Ramos (cell line): ENCODE results near the gene SLC39A9.
"Not testable (repeated sequence)": the region's sequence is repeated elsewhere in the genome, so short reads cannot be mapped to it uniquely, and the experiment has no call there.

Source experiments
- in situ Hi-C: fragments of 300-500 bp; cut with MboI; formaldehyde crosslinking; loops from one replicate; pipeline ENCODE4 v1.14.3; 2022; ENCODE audit warnings: low sequenced_read_pairs; ENCODE audit not compliant: unreplicated experiment

The SLC39A9 gene

DNA sequence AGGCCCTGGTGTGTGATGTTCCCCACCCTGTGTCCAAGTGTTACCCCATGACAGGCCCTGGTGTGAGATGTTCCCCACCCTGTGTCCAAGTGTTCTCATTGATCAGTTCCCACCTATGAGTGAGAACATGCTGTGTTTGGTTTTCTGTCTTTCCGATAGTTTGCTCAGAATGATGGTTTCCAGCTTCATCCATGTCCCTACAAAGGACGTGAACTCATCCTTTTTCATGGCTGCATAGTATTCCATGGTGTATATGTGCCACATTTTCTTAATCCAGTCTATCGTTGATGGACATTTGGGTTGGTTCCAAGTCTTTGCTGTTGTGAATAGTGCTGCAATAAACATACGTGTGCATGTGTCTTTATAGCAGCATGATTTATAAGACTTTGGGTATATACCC, 17.6 kb downstream of the SLC39A9 start:
- in situ Hi-C loops, result not testable (repeated sequence)

DNA sequence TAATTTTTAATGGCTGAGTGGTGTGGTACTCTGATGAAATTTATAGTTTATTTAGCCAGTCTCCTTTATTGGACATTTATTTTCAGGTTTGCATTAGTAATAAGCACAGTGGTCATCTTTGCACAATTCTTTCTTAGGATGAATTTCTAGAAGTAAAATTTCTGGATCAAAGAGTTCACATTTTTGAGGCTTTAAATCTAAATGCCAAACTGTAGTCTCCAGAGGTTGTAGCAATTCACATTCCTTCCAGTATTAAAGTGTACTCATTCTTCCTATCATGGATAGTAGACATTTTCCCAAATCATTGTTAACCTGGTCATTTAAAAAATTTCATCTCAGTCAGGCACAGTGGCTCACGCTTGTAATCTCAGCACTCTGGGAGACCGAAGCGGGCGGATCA, 24.8 kb downstream of the SLC39A9 start:
- in situ Hi-C loops, result no loop called here

DNA sequence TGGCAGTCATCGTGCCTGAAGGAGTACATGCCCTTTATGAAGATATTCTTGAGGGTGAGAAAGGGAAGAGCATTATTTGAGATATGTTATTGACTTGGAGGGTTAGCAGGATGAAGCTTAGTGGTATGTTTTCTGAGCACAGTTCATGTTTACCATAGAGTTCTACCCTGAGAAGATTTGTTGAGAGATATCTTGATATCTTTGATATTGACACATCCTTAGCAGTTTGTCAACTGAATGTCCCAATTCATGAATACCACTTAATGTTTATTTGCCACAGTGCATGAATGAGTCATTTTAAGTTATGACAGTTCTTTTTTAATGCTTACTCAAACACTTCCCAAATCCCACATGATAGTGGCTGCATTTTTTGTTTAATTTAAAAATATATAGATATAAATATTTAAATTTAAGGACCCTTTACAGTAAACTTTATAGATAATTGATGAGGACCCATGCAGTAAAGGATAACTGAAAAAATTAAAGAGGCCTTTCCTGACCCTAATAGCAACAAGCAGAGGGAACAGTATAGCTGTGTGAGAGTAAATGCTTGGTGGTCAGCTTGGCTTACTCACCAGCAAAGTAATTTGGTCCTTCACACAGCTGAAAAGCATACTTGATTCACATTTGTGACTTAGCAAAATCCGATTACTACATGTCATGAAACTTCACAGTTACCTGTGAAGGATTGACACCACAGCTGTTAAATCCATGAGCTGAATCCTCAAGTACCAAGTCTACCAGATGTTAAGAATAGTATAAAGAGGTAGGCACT, 25.8 kb downstream of the SLC39A9 start:
- in situ Hi-C loops, result no loop called here

DNA sequence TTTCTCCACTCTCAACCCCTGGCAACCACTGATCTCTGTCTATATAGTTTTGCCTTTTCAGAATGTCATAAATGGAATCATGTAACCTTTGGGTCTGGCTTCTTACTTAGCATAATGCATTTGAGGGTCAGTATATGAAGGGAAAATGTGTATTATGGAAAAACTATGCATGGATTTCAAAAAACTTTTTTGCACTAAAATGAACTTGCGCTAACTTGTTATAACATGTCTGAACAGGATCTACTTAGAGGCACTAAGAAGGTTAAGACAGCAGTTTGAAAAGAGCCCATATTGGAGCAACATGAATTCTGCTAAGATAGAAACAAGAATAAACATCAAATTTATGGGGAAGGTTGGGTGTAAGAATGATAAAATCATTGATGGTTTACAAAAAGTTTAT, 29.1 kb downstream of the SLC39A9 start:
- in situ Hi-C loops, result no loop called here

DNA sequence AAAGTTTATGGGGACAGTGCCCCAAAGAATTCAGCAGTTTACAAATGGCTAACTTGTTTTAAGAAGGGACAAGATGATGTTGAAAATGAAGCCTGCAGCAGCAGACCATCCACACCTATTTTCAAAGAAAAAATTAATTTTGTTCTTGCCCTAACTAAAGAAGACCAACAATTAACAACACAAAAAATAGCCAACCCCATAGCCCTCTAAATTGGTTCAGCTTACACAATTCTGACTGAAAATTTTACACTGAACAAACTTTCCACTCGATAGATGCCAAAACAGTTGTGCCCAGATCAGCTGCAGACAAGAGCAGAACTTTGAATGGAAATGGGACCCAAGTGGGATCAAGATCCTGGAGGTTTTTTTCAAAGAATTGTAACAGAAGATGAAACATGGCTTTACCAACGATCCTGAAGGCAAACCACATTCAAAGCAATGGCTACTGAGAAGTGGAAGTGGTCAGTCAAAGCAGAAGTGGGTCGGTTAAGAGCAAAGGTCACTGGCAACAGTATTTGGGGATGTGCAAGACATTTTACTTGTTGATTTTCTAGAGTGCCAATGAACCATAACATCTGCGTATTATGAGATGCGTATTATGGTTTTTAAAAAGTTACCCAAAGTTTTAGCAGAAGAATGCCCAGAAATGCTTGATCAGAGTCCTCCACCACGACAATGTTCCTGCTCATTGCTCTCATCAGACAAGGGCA, 30.0 kb downstream of the SLC39A9 start:
- in situ Hi-C loops, result no loop called here

DNA sequence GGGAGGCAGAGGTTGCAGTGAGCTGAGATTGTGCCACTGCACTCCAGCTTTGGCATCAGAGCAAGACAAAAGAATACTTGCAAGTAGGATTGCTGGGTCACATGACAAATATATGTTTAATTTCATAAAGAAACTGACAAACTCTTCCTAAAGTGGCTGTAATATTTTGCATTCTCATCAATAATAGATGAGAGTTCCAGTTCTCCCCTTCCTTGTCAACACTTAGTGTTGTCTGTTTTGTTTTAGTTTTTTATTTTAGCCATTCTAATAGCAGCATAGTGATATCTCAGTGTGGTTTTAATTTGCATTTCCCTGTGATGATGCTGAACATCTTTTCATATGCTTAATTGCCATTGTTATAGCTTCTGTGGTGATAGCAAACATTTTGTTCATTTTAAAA, 31.2 kb downstream of the SLC39A9 start:
- in situ Hi-C loops, result no loop called here

DNA sequence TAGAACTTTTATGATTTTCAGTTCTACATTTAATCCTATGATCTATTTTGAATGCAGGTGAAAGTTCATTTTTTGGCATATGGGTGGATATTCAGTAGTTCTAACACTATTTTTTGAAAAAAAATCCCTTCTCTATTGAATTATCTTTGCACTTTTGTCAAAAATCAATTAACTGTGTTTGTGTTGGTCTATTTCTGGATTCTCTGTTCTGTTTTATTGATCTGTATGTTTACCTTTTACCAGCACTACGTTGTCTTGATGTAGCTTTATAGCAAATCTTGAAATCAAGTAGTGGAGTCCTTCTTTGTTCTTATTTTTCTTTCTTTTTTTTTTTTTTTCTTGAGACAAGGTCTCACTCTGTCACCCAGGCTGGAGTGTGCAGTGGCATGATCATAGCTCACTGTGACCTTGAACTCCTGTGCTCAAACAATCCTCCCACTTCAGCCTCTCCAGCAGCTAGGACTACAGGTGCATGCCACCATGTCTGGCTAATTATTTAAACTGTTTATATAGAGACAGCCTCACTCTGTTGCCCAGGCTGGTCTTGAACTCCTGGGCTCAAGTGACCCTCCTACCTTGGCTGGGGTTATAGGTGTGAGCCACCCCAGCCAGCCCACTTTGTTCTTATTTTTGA, 31.9 kb downstream of the SLC39A9 start:
- in situ Hi-C loops, result no loop called here

DNA sequence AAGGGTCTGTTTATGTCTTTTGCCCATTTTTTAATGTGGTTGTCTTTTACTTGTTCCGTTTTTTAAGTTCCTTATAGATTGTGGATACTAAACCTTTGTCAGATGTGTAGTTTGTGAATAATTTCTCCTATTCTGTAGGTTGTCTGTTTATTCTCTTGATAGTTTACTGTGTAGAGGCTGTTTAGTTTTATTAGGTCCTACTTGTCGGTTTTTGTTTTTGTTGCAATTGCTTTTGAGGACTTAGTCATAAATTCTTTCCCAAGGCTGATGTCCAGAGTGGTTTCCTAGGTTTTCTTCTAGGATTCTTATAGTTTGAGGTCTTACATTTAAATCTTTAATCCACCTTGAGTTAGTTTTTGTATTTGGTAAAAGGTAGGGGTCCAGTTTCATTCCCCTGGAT, 33.9 kb downstream of the SLC39A9 start:
- in situ Hi-C loops, result no loop called here

DNA sequence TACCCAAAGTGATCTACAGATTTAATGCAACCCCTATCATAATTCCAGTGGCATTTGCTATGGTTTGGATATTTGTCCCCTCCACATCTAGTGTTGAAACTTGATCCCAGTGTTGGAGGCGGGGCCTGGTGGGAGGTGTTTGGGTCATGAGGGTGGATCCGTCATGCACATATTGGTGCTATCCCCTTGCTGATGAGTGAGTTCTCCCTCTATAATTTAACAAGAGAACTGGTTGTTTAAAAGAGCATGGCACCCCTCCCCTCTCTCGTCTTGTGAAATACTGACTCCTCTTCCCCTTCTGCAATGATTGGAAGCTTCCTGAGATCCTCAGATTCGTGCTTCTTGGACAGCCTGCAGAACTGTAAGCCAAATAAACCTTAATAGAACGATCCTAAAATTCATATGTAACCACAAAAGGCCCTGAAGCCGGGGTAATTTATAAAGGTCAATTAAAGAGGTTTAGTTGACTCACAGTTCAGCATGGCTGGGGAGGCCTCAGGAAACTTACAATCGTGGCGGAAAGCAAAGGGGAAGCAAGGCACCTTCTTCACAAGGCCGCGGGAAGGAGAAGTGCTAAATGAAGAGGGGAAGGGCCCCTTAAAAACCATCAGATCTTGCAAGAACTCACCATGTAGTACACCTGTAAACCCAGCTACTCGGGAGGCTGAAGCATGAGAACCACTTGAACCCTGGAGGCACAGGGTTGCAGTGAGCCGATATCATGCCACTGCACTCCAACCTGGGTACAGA, 41.2 kb downstream of the SLC39A9 start:
- in situ Hi-C loops, result loop anchor here (5.0 kb wide), 1 partner anchor 42 kb away; the partner anchor contains the start of genes ERH and SLC39A9

DNA sequence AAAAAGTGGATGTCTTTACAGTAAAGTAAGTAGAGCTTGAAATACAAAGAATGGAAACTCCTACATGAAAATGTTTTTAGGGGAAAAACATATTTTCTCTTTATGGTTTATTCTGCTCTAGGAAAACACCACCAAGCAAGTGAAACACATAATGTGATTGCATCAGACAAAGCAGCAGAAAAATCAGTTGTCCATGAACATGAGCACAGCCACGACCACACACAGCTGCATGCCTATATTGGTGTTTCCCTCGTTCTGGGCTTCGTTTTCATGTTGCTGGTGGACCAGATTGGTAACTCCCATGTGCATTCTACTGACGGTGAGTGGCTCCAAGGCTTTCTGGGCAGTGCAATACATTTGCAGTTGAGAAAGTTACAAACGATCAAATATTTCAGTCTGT, 43.5 kb downstream of the SLC39A9 start:
- in situ Hi-C loops, result loop anchor here (5.0 kb wide), 1 partner anchor 45 kb away; the partner anchor contains the start of genes ERH and SLC39A9

DNA sequence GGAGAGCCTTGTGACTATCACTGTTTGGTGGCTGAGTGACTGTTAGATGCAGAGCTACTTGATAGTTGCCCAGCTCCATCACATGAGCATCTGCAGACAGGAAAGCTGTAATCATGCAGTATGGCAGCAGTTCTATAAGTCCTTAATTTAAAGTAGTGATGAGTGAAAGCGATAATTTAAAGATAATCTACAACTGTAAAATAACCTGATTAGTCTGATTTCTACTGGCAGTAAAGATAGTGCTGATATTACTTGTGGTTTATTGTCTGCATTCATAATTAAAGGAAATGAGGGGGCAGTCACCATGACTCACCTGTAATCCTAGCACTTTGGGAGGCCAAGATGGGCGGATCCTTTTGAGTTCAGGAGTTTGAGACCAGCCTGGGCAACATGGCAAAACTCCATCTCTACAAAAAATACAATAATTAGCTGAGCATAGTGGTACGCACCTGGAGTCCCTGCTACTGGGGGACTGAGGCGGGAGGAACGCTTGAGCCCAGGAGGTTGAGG, 44.9 kb downstream of the SLC39A9 start:
- in situ Hi-C loops, result loop anchor here (5.0 kb wide), 1 partner anchor 46 kb away; the partner anchor contains the start of genes ERH and SLC39A9

DNA sequence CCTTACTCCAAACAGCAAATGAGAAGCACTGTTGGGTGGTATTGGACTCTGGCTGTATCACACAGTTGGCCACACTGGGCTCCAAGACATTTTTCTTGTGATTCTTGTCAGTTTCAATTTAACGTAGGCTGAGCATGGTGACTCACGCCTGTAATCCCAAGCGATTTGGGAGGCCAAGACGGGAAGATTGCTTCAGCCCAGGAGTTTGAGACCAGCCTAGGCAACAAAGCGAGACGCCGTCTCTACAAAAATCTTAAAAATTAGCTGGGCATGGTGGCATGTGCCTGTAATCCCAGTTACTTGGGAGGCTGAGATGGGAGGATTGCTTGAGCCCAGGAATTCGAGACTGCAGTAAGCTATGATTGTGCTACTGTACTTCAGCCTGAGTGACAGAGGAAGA, 50.7 kb downstream of the SLC39A9 start:
- in situ Hi-C loops, result no loop called here

DNA sequence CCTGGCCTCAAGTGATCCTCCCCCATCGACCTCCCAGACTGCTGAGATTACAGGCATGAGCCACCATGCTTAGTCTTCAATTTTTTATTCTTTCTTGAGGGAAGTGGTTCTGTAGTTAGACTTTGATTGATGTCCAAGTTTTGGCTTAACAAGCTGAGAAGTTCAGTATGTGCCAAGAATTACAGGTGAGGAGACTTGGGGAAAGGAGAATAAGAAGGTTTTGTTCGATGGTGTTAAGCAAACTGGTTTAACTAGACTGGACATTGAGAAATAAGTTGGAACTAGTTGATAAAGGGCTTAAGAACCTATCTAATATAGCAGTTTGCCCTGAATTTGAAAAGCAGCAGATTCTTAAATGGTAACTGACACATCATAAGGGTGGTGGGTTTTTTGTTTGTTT, 53.4 kb downstream of the SLC39A9 start:
- in situ Hi-C loops, result loop anchor here (25.0 kb wide), 1 partner anchor 315 kb away; no protein-coding TSS in a partner anchor

DNA sequence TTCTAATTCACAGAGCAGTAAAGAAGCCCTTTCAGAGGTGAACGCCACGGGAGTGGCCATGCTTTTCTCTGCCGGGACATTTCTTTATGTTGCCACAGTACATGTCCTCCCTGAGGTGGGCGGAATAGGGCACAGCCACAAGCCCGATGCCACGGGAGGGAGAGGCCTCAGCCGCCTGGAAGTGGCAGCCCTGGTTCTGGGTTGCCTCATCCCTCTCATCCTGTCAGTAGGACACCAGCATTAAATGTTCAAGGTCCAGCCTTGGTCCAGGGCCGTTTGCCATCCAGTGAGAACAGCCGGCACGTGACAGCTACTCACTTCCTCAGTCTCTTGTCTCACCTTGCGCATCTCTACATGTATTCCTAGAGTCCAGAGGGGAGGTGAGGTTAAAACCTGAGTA, 59.9 kb downstream of the SLC39A9 start:
- in situ Hi-C loops, result loop anchor here (25.0 kb wide), 1 partner anchor 321 kb away; no protein-coding TSS in a partner anchor

DNA sequence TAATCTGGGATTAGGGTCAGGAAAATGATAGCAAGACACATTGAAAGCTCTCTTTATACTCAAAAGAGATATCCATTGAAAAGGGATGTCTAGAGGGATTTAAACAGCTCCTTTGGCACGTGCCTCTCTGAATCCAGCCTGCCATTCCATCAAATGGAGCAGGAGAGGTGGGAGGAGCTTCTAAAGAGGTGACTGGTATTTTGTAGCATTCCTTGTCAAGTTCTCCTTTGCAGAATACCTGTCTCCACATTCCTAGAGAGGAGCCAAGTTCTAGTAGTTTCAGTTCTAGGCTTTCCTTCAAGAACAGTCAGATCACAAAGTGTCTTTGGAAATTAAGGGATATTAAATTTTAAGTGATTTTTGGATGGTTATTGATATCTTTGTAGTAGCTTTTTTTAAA, 60.6 kb downstream of the SLC39A9 start:
- in situ Hi-C loops, result loop anchor here (25.0 kb wide), 1 partner anchor 322 kb away; no protein-coding TSS in a partner anchor

DNA sequence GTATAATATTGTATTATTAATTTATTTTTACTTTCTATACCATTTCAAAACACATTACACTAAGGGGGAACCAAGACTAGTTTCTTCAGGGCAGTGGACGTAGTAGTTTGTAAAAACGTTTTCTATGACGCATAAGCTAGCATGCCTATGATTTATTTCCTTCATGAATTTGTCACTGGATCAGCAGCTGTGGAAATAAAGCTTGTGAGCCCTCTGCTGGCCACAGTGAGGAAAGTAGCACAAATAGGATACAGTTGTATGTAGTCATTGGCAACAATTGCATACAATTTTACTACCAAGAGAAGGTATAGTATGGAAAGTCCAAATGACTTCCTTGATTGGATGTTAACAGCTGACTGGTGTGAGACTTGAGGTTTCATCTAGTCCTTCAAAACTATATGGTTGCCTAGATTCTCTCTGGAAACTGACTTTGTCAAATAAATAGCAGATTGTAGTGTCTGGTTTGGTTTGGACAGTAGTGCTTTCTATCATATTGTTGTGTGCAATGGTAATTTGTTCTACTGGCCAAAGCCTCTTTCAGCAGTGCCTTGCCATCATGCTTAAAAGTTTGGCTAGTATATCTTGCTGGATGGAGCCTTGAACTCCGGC, 61.7 kb downstream of the SLC39A9 start:
- in situ Hi-C loops, result loop anchor here (25.0 kb wide), 1 partner anchor 323 kb away; no protein-coding TSS in a partner anchor

DNA sequence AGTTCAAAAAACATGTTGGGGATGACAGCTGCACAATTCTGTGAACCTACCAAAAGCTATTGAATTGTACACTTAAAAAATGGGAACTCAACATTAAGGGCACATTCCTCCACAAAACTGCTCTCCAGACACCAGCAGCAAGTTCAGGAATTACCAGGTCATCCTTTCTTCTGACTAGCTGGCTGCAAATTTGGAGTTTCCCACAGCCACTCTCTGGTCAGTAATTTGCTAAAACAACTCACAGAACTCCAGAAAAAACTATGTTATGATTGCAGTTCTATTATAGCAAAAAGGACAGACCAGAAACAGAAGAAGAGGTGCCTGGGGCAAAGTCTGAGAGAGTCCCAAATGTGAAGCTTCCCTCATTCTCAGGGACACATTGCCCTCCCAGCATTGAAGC, 65.9 kb downstream of the SLC39A9 start:
- in situ Hi-C loops, result loop anchor here (25.0 kb wide), 1 partner anchor 327 kb away; no protein-coding TSS in a partner anchor

DNA sequence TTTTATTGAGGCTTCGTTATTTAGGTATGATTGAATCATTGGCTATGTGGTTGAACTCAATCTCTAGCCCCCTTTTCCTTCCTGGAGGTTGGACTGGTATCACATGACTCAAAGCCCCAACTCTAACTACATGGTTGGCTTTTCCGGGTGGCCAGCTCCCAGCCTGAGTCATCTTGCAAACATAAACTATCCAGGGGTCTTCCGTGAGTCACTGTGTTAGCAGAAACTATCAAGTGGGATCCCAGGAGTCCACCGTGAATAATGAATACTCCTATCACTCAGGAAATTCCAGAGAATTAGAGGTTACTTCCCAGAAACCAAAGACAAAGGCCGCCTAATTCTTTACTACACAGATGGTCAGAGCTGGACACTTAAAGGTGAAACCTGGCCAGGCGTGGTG, 66.3 kb downstream of the SLC39A9 start:
- in situ Hi-C loops, result loop anchor here (25.0 kb wide), 1 partner anchor 328 kb away; no protein-coding TSS in a partner anchor

DNA sequence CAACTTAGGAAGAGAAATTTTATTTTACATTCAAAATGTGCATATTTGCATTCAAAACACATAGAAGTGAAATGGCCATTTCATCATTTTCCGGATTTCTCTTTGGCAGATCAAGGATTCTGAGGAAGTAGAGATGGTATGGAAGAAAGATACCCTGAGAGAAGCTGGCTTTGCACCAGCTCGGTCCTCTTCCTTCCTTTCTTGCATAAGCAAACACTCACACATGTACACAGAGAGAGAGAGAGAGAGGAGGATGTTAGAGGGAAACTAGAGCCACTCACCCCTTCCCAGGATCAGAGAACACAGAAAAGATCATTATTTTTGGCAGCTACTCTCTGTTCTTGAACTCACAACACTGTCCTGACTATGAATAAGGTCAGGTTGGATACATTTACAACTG, 70.5 kb downstream of the SLC39A9 start:
- in situ Hi-C loops, result loop anchor here (25.0 kb wide), 1 partner anchor 332 kb away; no protein-coding TSS in a partner anchor
